ENCODE measurements around the gene NADK.
A peak's percentile ranks its signal among the peaks of the same experiment; 100 is the strongest.

The NADK gene

GRCh38 chr1:1786836-1787605 lies 8.8 kb upstream of the NADK start:
- no peak for DNase-seq (ENCODE audit: low read depth)

GRCh38 chr1:1785666-1786065 lies 7.4 kb upstream of the NADK start:
- no peak for DNase-seq (ENCODE audit: low read depth)

- DNase-seq (ENCODE audit: low read depth), result no peak
Measured at GRCh38 chr1:1784933-1785332, 6.7 kb upstream of the NADK start.

GRCh38 chr1:1783320-1783719 lies 5.0 kb upstream of the NADK start:
- no peak for DNase-seq (ENCODE audit: low read depth)

GRCh38 chr1:1782399-1783221 lies 4.3 kb upstream of the NADK start:
- no peak for DNase-seq (ENCODE audit: low read depth)

GRCh38 chr1:1781526-1781903 lies 3.2 kb upstream of the NADK start:
- no peak for DNase-seq (ENCODE audit: low read depth)

- no peak for DNase-seq (ENCODE audit: low read depth)
Measured at GRCh38 chr1:1780598-1781525, 2.6 kb upstream of the NADK start.

- peak; percentile 28 for DNase-seq (ENCODE audit: low read depth)
Measured at GRCh38 chr1:1779691-1780597, 1.7 kb upstream of the NADK start.

GRCh38 chr1:1779320-1779675 lies 1.0 kb upstream of the NADK start:
- DNase-seq (ENCODE audit: low read depth), result no peak

GRCh38 chr1:1778663-1779319 lies 521 bp upstream of the NADK start:
- peak; percentile 68 for DNase-seq (ENCODE audit: low read depth)

- no peak for DNase-seq (ENCODE audit: low read depth)
Measured at GRCh38 chr1:1777583-1777899, 729 bp downstream of the NADK start.

- DNase-seq (ENCODE audit: low read depth), result no peak
Measured at GRCh38 chr1:1776672-1777582, 1.3 kb downstream of the NADK start.

GRCh38 chr1:1775327-1776226 lies 2.7 kb downstream of the NADK start:
- no peak for DNase-seq (ENCODE audit: low read depth)

- DNase-seq (ENCODE audit: low read depth), result no peak
Measured at GRCh38 chr1:1773874-1774273, 4.4 kb downstream of the NADK start.

GRCh38 chr1:1771096-1771495 lies 7.2 kb downstream of the NADK start:
- DNase-seq (ENCODE audit: low read depth), result no peak

GRCh38 chr1:1770102-1770501 lies 8.2 kb downstream of the NADK start:
- DNase-seq (ENCODE audit: low read depth), result no peak

- no peak for DNase-seq (ENCODE audit: low read depth)
Measured at GRCh38 chr1:1768249-1768992, 9.8 kb downstream of the NADK start.

- DNase-seq (ENCODE audit: low read depth), result no peak
Measured at GRCh38 chr1:1764876-1765470, 13.3 kb downstream of the NADK start.
